Measurements from ENCODE around the gene CCM2. TPM values are rescaled to one million over a fixed set of nuclear protein-coding genes. Genes with fewer than 3 reads are reported as not detected.

The CCM2 gene
- total and polyA plus RNA-seq, 2 of the 8 experiments (the other 6 are each of a cell fraction or from before 2014, with no cell fraction given): 31.6 to 41.2 TPM

- TF ChIP-seq CTCF (IDR thresholded peaks at IDR 0.05; ENCODE audit: control extremely low read depth in 1 of 3, insufficient read depth in 1 of 3, low read depth in 1 of 3, low read length in 3 of 3) (peak in 1 of 3 experiments; percentile 3; a peak in 1 of 4 replicates), CTBP2 (IDR thresholded peaks at IDR 0.05; ENCODE audit: borderline replicate concordance, insufficient read depth, insufficient read length, low read length) (no peak), KDM4A (IDR thresholded peaks at IDR 0.05; ENCODE audit: low read depth, low read length, severe bottlenecking) (no peak), POLR2AphosphoS5 (IDR thresholded peaks at IDR 0.05; ENCODE audit: low read depth, low read length) (peak; percentile 57), NANOG (IDR thresholded peaks at IDR 0.05; ENCODE audit: insufficient read depth, low read depth, low read length, poor library complexity, severe bottlenecking) (no peak)
Measured at GRCh38 chr7:44981035-44981706, 18.8 kb upstream of the CCM2 start (continued).

Measured in H1 (cell line).